Thyroid gland (tissue), 4 donors: Measurements from ENCODE around the gene MET.
"Not testable (repeated sequence)": the region's sequence is repeated elsewhere in the genome, so short reads cannot be mapped to it uniquely, and the experiment has no call there.

ENCODE experiments used
- CTCF ChIP-seq, 6 experiments: fragments of 200-600 bp in 3 of 6; fragments of 450-650 bp in 3 of 6; sonication (generic) in 3 of 6; IDR thresholded peaks; one replicate each; pipeline ENCODE4 v1.5.1; 2016 to 2019; ENCODE audit warnings: antibody characterized with exemption in 6 of 6, mild to moderate bottlenecking in 2 of 6, inconsistent platforms in 1 of 6, moderate library complexity in 1 of 6
- POLR2A ChIP-seq, 2 donors: fragments of 450-650 bp; IDR thresholded peaks; one replicate each; pipeline ENCODE4 v1.6.1; 2017; ENCODE audit warnings: antibody characterized with exemption in 2 of 2, mild to moderate bottlenecking in 2 of 2, moderate library complexity in 1 of 2

- not testable (repeated sequence) for TF ChIP-seq CTCF, POLR2A (IDR thresholded peaks at IDR 0.05)
Measured at GRCh38 chr7:116643148-116643547, 28.8 kb upstream of the MET start.
